ENCODE data around the gene ERCC8.

GRCh38 chr5:60948738-60949137, 3.9 kb upstream of the ERCC8 start:
- no peak for TF ChIP-seq CTCF (IDR thresholded peaks at IDR 0.05 in 8 of 11, conservative IDR thresholded peaks at IDR 0.05 in 3 of 11)
- no peak for TF ChIP-seq POLR2A (IDR thresholded peaks at IDR 0.05)
- no peak for TF ChIP-seq POLR2AphosphoS5 (IDR thresholded peaks at IDR 0.05)

All from spleen (tissue), 7 donors.